HCT116 (cell line): ENCODE measurements around the gene ARF1. TPM values are rescaled to one million over a fixed set of nuclear protein-coding genes. Genes with fewer than 3 reads are reported as not detected.

Experiments
- ATAC-seq: fragments of 200-7000 bp; cut with Tn5 transposase; 2 replicates; pipeline ENCODE4 v1.9.1; 2020; ENCODE audit warnings: mild to moderate bottlenecking, moderate library complexity
- BruUV-seq: library from RNA; stranded (reverse); fragments of 400-500 nt; replicated peaks from 2 replicates; lab custom pipeline; 2021; lab: Mats Ljungman, UMichigan
- CTCF ChIA-PET: fragments of 300-600 bp; sonication (Branson Sonifier 250); formaldehyde crosslinking; loops from one replicate; lab custom pipeline; 2021; ENCODE audit warnings: antibody characterized with exemption; lab: Charles Lee
- POLR2A ChIA-PET: fragments of 300-600, 350-600 bp; sonication (Branson Sonifier 250); formaldehyde crosslinking; loops from one replicate; lab custom pipeline; 2021; ENCODE audit warnings: antibody characterized with exemption; lab: Charles Lee
- RAD21 ChIA-PET, 2 experiments: fragments of 300-600 bp; sonication (Branson Sonifier 250); formaldehyde crosslinking; loops; one replicate each; lab custom pipeline; 2023; ENCODE audit warnings: low total read pairs in 2 of 2; ENCODE audit not compliant: uncharacterized antibody in 2 of 2, unreplicated experiment in 2 of 2, low non-redundant PET in 1 of 2; lab: Charles Lee
- DNase-seq: peaks from one replicate; pipeline ENCODE4 v3.0.0-alpha.2; 2010; ENCODE audit warnings: low read depth, low spot score
- H2AFZ ChIP-seq: fragments of 200-600 bp; shearing (Covaris generic), sonication (generic); 2 replicates; pipeline ENCODE4 v1.6.1; 2017; ENCODE audit warnings: low read depth, mixed run types, mixed read lengths, antibody characterized with exemption, low read length; ENCODE audit not compliant: poor library complexity, severe bottlenecking
- H3K27ac ChIP-seq: 2 replicates; pipeline ENCODE4 v1.5.1; 2012; ENCODE audit warnings: low read depth, low read length
- H3K27me3 ChIP-seq: fragments of 200-600 bp; sonication (generic); 2 replicates; pipeline ENCODE4 v1.6.1; 2016; ENCODE audit warnings: mixed run types, low read length, mixed read lengths; ENCODE audit not compliant: insufficient read depth
- H3K36me3 ChIP-seq, 2 experiments: fragments of 200-500 bp in 1 of 2; fragments of 200-600 bp in 1 of 2; sonication (Bioruptor generic) in 1 of 2; sonication (generic) in 1 of 2; 2 replicates each; pipeline versions ENCODE4 v1.5.1 to v1.6.1; 2014 to 2016; ENCODE audit warnings: low read length in 2 of 2, inconsistent platforms in 1 of 2, mixed read lengths in 1 of 2, mixed run types in 1 of 2; ENCODE audit not compliant: insufficient read depth in 2 of 2, control insufficient read depth in 1 of 2
- H3K4me1 ChIP-seq, 2 experiments: fragments of 200-600 bp in 1 of 2; sonication (generic) in 1 of 2; 2 replicates each; pipeline versions ENCODE4 v1.5.1 to v1.6.1; 2012 to 2017; ENCODE audit warnings: low read length in 2 of 2, inconsistent platforms in 1 of 2, mild to moderate bottlenecking in 1 of 2, mixed read lengths in 1 of 2, mixed run types in 1 of 2, moderate library complexity in 1 of 2; ENCODE audit not compliant: insufficient read depth in 2 of 2, control insufficient read depth in 1 of 2
- H3K4me2 ChIP-seq: fragments of 200-600 bp; sonication (generic); 2 replicates; pipeline ENCODE4 v1.6.1; 2017; ENCODE audit warnings: mixed run types, low read length, mixed read lengths
- H3K4me3 ChIP-seq, 2 experiments: fragments of 200-600 bp in 1 of 2; sonication (generic) in 1 of 2; replicated peaks in 1 of 2; 2 replicates each; pipeline ENCODE4 v1.5.1; 2011 to 2016; ENCODE audit warnings: low read length in 2 of 2, control low read depth in 1 of 2, low read depth in 1 of 2, mild to moderate bottlenecking in 1 of 2, mixed read lengths in 1 of 2, mixed run types in 1 of 2
- H3K79me2 ChIP-seq: fragments of 200-600 bp; sonication (generic); 2 replicates; pipeline ENCODE4 v1.6.1; 2017; ENCODE audit warnings: mild to moderate bottlenecking, mixed run types, low read length, moderate library complexity, mixed read lengths; ENCODE audit not compliant: insufficient read depth
- H3K9ac ChIP-seq: fragments of 200-600 bp; sonication (generic); 2 replicates; pipeline ENCODE4 v1.6.1; 2016; ENCODE audit warnings: low read length, mixed read lengths
- H3K9me2 ChIP-seq: fragments of 200-600 bp; sonication (generic), shearing (Covaris generic); 2 replicates; pipeline ENCODE4 v1.6.1; 2017; ENCODE audit warnings: mixed run types, mild to moderate bottlenecking, moderate library complexity; ENCODE audit not compliant: insufficient read depth
- H3K9me3 ChIP-seq, 2 experiments: fragments of 200-500 bp in 1 of 2; fragments of 200-600 bp in 1 of 2; sonication (Bioruptor generic) in 1 of 2; sonication (generic) in 1 of 2; 2 replicates each; pipeline ENCODE4 v1.6.1; 2014 to 2017; ENCODE audit warnings: low read length in 2 of 2, mixed read lengths in 2 of 2, inconsistent platforms in 1 of 2, low read depth in 1 of 2, mild to moderate bottlenecking in 1 of 2, mixed run types in 1 of 2, moderate library complexity in 1 of 2; ENCODE audit not compliant: control insufficient read depth in 1 of 2, insufficient read depth in 1 of 2
- H4K20me1 ChIP-seq: fragments of 200-600 bp; sonication (generic), shearing (Covaris generic); 2 replicates; pipeline ENCODE4 v1.6.1; 2017; ENCODE audit warnings: mixed run types, mild to moderate bottlenecking, moderate library complexity; ENCODE audit not compliant: insufficient read depth
- CBX3 ChIP-seq: IDR thresholded peaks from 2 replicates; pipeline ENCODE4 v1.6.1; 2012; ENCODE audit warnings: low read depth
- CEBPB ChIP-seq: IDR thresholded peaks from 2 replicates; pipeline ENCODE4 v1.6.1; 2012; ENCODE audit warnings: low read depth
- EZH2 ChIP-seq: fragments of 200-600 bp; sonication (generic); IDR thresholded peaks from 2 replicates; pipeline ENCODE4 v1.6.1; 2017; ENCODE audit warnings: antibody characterized with exemption, mixed run types
- EZH2phosphoT487 ChIP-seq: fragments of 200-600 bp; IDR thresholded peaks from 2 replicates; pipeline ENCODE4 v1.6.1; 2018; ENCODE audit warnings: antibody characterized with exemption, borderline replicate concordance
- FOSL1 ChIP-seq: IDR thresholded peaks from 2 replicates; pipeline ENCODE4 v1.6.1; 2012; ENCODE audit warnings: low read depth
- POLR2A ChIP-seq: IDR thresholded peaks from 2 replicates; pipeline ENCODE4 v1.7.0; 2011; ENCODE audit warnings: borderline replicate concordance; ENCODE audit not compliant: insufficient read depth, insufficient read length; ENCODE audit errors: extremely low read depth
- POLR2AphosphoS5 ChIP-seq: IDR thresholded peaks from 2 replicates; pipeline ENCODE4 v1.6.1; 2011; ENCODE audit warnings: mild to moderate bottlenecking, low read depth, low read length, moderate library complexity
- RAD21 ChIP-seq: IDR thresholded peaks from 2 replicates; pipeline ENCODE4 v1.6.1; 2012; ENCODE audit warnings: low read depth, mild to moderate bottlenecking
- SIN3A ChIP-seq: IDR thresholded peaks from 2 replicates; pipeline ENCODE4 v1.6.1; 2012; ENCODE audit warnings: low read depth
- SP1 ChIP-seq: IDR thresholded peaks from 2 replicates; pipeline ENCODE4 v1.6.1; 2012; ENCODE audit warnings: low read depth
- SRF ChIP-seq: IDR thresholded peaks from 2 replicates; pipeline ENCODE4 v1.6.1; 2012; ENCODE audit warnings: low read depth
- YY1 ChIP-seq: IDR thresholded peaks from 2 replicates; pipeline ENCODE4 v1.6.1; 2011; ENCODE audit warnings: low read length, low read depth, moderate library complexity, mild to moderate bottlenecking; ENCODE audit not compliant: insufficient replicate concordance; ENCODE audit errors: extremely low read depth
- ZBTB33 ChIP-seq: IDR thresholded peaks from 2 replicates; pipeline ENCODE4 v1.6.1; 2011; ENCODE audit warnings: mild to moderate bottlenecking, low read length, moderate library complexity; ENCODE audit not compliant: insufficient replicate concordance; ENCODE audit errors: extremely low read depth
- ZFX ChIP-seq: fragments of 450-650 bp; IDR thresholded peaks from 2 replicates; pipeline ENCODE4 v1.6.1; 2017
- intact Hi-C: fragments of 100-400 bp; cut with micrococcal nuclease; formaldehyde crosslinking; loops from 2 replicates; pipeline ENCODE4 v1.10.0; 2022
- total RNA-seq: library from RNA; stranded (reverse); gene quantifications from one replicate; pipeline ENCODE4 v1.2.1, GENCODE V29; 2021; ENCODE audit not compliant: unreplicated experiment
- TF ChIP-seq, protein P1 (sequence below): IDR thresholded peaks from 2 replicates; pipeline ENCODE4 v1.6.1; 2012
- TF ChIP-seq, protein P2 (sequence below), 3 experiments: fragments of 200-600 bp in 1 of 3; sonication (generic) in 1 of 3; IDR thresholded peaks in 2 of 3; conservative IDR thresholded peaks in 1 of 3; 2 replicates each; pipeline ENCODE4 v1.5.1; 2012 to 2017; ENCODE audit warnings: low read depth in 2 of 3, low read length in 2 of 3, antibody characterized with exemption in 1 of 3, borderline replicate concordance in 1 of 3, control low read depth in 1 of 3, mild to moderate bottlenecking in 1 of 3, mixed read lengths in 1 of 3, mixed run types in 1 of 3, moderate library complexity in 1 of 3; ENCODE audit not compliant: insufficient read depth in 1 of 3
- TF ChIP-seq, protein P3 (sequence below): IDR thresholded peaks from 2 replicates; pipeline ENCODE4 v1.6.1; 2012

ARF1 gene
- total RNA-seq, 1 experiment from 2014 or later = 394 TPM

- H2AFZ ChIP-seq = no peak overlapping the region
- POLR2A ChIA-PET = no interaction called here
- TF ChIP-seq POLR2A (no peak), EZH2 (no peak), ZFX (no peak), POLR2AphosphoS5 (no peak), CBX3 (no peak), YY1 (no peak), FOSL1 (no peak), EZH2phosphoT487 (no peak), ZBTB33 (no peak), SIN3A (no peak), SP1 (no peak), RAD21 (no peak), SRF (no peak), CEBPB (no peak)
- TF ChIP-seq, protein P1, sequence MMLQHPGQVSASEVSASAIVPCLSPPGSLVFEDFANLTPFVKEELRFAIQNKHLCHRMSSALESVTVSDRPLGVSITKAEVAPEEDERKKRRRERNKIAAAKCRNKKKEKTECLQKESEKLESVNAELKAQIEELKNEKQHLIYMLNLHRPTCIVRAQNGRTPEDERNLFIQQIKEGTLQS = no peak
- TF ChIP-seq, protein P2, sequence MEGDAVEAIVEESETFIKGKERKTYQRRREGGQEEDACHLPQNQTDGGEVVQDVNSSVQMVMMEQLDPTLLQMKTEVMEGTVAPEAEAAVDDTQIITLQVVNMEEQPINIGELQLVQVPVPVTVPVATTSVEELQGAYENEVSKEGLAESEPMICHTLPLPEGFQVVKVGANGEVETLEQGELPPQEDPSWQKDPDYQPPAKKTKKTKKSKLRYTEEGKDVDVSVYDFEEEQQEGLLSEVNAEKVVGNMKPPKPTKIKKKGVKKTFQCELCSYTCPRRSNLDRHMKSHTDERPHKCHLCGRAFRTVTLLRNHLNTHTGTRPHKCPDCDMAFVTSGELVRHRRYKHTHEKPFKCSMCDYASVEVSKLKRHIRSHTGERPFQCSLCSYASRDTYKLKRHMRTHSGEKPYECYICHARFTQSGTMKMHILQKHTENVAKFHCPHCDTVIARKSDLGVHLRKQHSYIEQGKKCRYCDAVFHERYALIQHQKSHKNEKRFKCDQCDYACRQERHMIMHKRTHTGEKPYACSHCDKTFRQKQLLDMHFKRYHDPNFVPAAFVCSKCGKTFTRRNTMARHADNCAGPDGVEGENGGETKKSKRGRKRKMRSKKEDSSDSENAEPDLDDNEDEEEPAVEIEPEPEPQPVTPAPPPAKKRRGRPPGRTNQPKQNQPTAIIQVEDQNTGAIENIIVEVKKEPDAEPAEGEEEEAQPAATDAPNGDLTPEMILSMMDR (IDR thresholded peaks at IDR 0.05 in 2 of 3, conservative IDR thresholded peaks at IDR 0.05 in 1 of 3; ENCODE audit: borderline replicate concordance in 1 of 3, insufficient read depth in 1 of 3, low read depth in 2 of 3, low read length in 2 of 3) = no peak
- TF ChIP-seq, protein P3, sequence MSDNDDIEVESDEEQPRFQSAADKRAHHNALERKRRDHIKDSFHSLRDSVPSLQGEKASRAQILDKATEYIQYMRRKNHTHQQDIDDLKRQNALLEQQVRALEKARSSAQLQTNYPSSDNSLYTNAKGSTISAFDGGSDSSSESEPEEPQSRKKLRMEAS = no peak
- TF ChIP-seq, all 23 proteins: peak for 0
- no peak for DNase-seq
- BruUV-seq = no TSS peak
- Histone ChIP-seq H3K27me3 (no peaks in the 10 kb centered on the region), H3K79me2 (peaks cover 38% of the 10 kb centered on the region), H4K20me1 (no peaks in the 10 kb centered on the region), H3K4me1 (no peaks in the 10 kb centered on the region; a peak in 1 of 4 replicates), H3K36me3 (0 out of 4 replicates have a peak, but pooled peaks cover 0 to 6% of the 10 kb centered on the region in 2 experiments), H3K4me3 (no peak overlapping the region), H3K4me2 (no peak overlapping the region), H3K27ac (no peak overlapping the region), H3K9ac (no peak overlapping the region), H3K9me3 (no peaks in the 10 kb centered on the region), H3K9me2 (no peaks in the 10 kb centered on the region)
- ChIA-PET CTCF (no interaction called here), RAD21 (no interaction called here)
- intact Hi-C loops = no loop called here
- no peak for ATAC-seq
Observed at GRCh38 chr1:228147151-228147693, 64.7 kb downstream of the ARF1 start.
